WERI-Rb-1 (cell line): ENCODE measurements around the gene NFATC3.
"Not testable (repeated sequence)": the region's sequence is repeated elsewhere in the genome, so short reads cannot be mapped to it uniquely, and the experiment has no call there.

Experiments used
- DNase-seq: peaks from one replicate; pipeline ENCODE4 v3.0.0-alpha.2; 2020
- H3K27ac ChIP-seq: fragments of 250-450 bp; sonication (Bioruptor Pico); 2 replicates; pipeline ENCODE4 v1.5.1; 2020; ENCODE audit warnings: mild to moderate bottlenecking, moderate library complexity
- H3K27me3 ChIP-seq: fragments of 250-450 bp; sonication (Bioruptor Pico); 2 replicates; pipeline ENCODE4 v1.5.1; 2021; ENCODE audit warnings: mild to moderate bottlenecking, low read depth, moderate library complexity; ENCODE audit not compliant: insufficient read depth, severe bottlenecking
- H3K36me3 ChIP-seq: fragments of 250-450 bp; sonication (Bioruptor Pico); 2 replicates; pipeline ENCODE4 v1.5.1; 2020; ENCODE audit warnings: mild to moderate bottlenecking, moderate library complexity
- H3K4me3 ChIP-seq: 2 replicates; pipeline ENCODE4 v1.5.1; 2011; ENCODE audit warnings: low read depth, mild to moderate bottlenecking, control low read depth, low read length
- H3K9me3 ChIP-seq: fragments of 250-450 bp; sonication (Bioruptor Pico); 2 replicates; pipeline ENCODE4 v1.5.1; 2021; ENCODE audit warnings: mild to moderate bottlenecking, moderate library complexity; ENCODE audit not compliant: severe bottlenecking
- CTCF ChIP-seq: IDR thresholded peaks from 2 replicates; pipeline ENCODE4 v1.5.1; 2011; ENCODE audit warnings: low read depth, mild to moderate bottlenecking, control low read depth, inconsistent platforms, low read length

The NFATC3 gene

GRCh38 chr16:68128577-68129305, 43.6 kb downstream of the NFATC3 start:
- TF ChIP-seq CTCF: no peak
- DNase-seq: no peak
- H3K4me3 ChIP-seq: no peak overlapping the region
- no peak overlapping the region for H3K27ac ChIP-seq
- peaks cover 16% of the 10 kb centered on the region for H3K36me3 ChIP-seq
- no peaks in the 10 kb centered on the region for H3K9me3 ChIP-seq
- no peaks in the 10 kb centered on the region for H3K27me3 ChIP-seq

- Histone ChIP-seq H3K4me3 (no peak overlapping the region), H3K27me3 (no peaks in the 10 kb centered on the region), H3K27ac (no peak overlapping the region), H3K36me3 (peaks cover 16% of the 10 kb centered on the region), H3K9me3 (no peaks in the 10 kb centered on the region)
- DNase-seq: no peak
- no peak for TF ChIP-seq CTCF
These were observed 45.4 kb downstream of the NFATC3 start for GRCh38 chr16:68130520-68130919.

GRCh38 chr16:68131813-68132706, 46.9 kb downstream of the NFATC3 start:
- H3K36me3 ChIP-seq: peaks cover 8% of the 10 kb centered on the region
- TF ChIP-seq CTCF: no peak
- no peak overlapping the region for H3K4me3 ChIP-seq

GRCh38 chr16:68133000-68133399, 47.8 kb downstream of the NFATC3 start:
- not testable (repeated sequence) for H3K4me3 ChIP-seq, H3K27me3 ChIP-seq, H3K27ac ChIP-seq, H3K36me3 ChIP-seq, H3K9me3 ChIP-seq, DNase-seq

More at GRCh38 chr16:68131813-68132706, 46.9 kb downstream of the NFATC3 start:
- H3K27ac ChIP-seq: no peak overlapping the region
- no peaks in the 10 kb centered on the region for H3K27me3 ChIP-seq
- DNase-seq: no peak
- no peaks in the 10 kb centered on the region for H3K9me3 ChIP-seq

- Histone ChIP-seq H3K36me3 (peaks cover 8% of the 10 kb centered on the region), H3K4me3 (no peak overlapping the region), H3K27ac (no peak overlapping the region), H3K9me3 (no peaks in the 10 kb centered on the region), H3K27me3 (no peaks in the 10 kb centered on the region)
- no peak for TF ChIP-seq CTCF
- DNase-seq: no peak
These were observed 49.5 kb downstream of the NFATC3 start for GRCh38 chr16:68134644-68135043.

- Histone ChIP-seq H3K9me3 (no peaks in the 10 kb centered on the region), H3K36me3 (peaks cover 3% of the 10 kb centered on the region; the same call in 1 of the 2 replicates), H3K27me3 (no peaks in the 10 kb centered on the region), H3K4me3 (no peak overlapping the region), H3K27ac (no peak overlapping the region)
- no peak for TF ChIP-seq CTCF
- no peak for DNase-seq
These were observed 51.3 kb downstream of the NFATC3 start for GRCh38 chr16:68136515-68136914.
